Measurements from ENCODE around the gene SPOCK1.

The SPOCK1 gene

GRCh38 chr5:137194300-137194699 lies 304.8 kb downstream of the SPOCK1 start:
- TF ChIP-seq SIN3A (IDR thresholded peaks at IDR 0.05; ENCODE audit: borderline replicate concordance, insufficient read depth, low read length) (no peak), TAF1 (IDR thresholded peaks at IDR 0.05; ENCODE audit: borderline replicate concordance, insufficient read depth, low read length) (no peak), POLR2AphosphoS5 (IDR thresholded peaks at IDR 0.05; ENCODE audit: low read depth, low read length) (no peak), FOXP2 (optimal IDR thresholded peaks at IDR 0.05; ENCODE audit: borderline replicate concordance, extremely low read depth, extremely low read length, insufficient read depth) (no peak)
- TF ChIP-seq, protein P1, sequence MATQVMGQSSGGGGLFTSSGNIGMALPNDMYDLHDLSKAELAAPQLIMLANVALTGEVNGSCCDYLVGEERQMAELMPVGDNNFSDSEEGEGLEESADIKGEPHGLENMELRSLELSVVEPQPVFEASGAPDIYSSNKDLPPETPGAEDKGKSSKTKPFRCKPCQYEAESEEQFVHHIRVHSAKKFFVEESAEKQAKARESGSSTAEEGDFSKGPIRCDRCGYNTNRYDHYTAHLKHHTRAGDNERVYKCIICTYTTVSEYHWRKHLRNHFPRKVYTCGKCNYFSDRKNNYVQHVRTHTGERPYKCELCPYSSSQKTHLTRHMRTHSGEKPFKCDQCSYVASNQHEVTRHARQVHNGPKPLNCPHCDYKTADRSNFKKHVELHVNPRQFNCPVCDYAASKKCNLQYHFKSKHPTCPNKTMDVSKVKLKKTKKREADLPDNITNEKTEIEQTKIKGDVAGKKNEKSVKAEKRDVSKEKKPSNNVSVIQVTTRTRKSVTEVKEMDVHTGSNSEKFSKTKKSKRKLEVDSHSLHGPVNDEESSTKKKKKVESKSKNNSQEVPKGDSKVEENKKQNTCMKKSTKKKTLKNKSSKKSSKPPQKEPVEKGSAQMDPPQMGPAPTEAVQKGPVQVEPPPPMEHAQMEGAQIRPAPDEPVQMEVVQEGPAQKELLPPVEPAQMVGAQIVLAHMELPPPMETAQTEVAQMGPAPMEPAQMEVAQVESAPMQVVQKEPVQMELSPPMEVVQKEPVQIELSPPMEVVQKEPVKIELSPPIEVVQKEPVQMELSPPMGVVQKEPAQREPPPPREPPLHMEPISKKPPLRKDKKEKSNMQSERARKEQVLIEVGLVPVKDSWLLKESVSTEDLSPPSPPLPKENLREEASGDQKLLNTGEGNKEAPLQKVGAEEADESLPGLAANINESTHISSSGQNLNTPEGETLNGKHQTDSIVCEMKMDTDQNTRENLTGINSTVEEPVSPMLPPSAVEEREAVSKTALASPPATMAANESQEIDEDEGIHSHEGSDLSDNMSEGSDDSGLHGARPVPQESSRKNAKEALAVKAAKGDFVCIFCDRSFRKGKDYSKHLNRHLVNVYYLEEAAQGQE (IDR thresholded peaks at IDR 0.05; ENCODE audit: insufficient read depth in 1 of 2, low read depth in 2 of 2, low read length in 2 of 2) = no peak

- TF ChIP-seq, protein P1 (IDR thresholded peaks at IDR 0.05; ENCODE audit: insufficient read depth in 1 of 2, low read depth in 2 of 2, low read length in 2 of 2) = no peak
- TF ChIP-seq FOXP2 (optimal IDR thresholded peaks at IDR 0.05; ENCODE audit: borderline replicate concordance, extremely low read depth, extremely low read length, insufficient read depth) (no peak), POLR2AphosphoS5 (IDR thresholded peaks at IDR 0.05; ENCODE audit: low read depth, low read length) (no peak), SIN3A (IDR thresholded peaks at IDR 0.05; ENCODE audit: borderline replicate concordance, insufficient read depth, low read length) (no peak), TAF1 (IDR thresholded peaks at IDR 0.05; ENCODE audit: borderline replicate concordance, insufficient read depth, low read length) (no peak)
Measured at GRCh38 chr5:137192293-137192743, 306.8 kb downstream of the SPOCK1 start.

DNA sequence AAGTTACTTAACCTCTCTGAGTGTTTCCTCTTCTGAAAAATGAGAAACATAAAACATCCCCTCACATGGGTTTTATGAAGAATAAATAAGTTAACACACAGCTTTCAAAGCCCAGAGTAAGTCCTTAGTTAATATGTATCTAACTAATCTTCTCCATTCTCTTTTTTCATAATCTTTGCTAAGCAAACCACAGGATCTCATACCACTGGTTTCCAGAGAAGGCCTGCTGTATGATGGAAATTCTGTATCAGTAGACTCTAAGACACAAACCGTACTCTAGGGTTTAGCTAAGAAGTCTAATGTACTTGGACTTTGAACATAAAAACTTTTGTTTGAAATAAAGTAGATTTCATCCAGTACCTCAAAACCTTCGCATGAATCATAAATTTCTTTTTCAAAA lies 307.9 kb downstream of the SPOCK1 start:
- no peak for TF ChIP-seq FOXP2 (optimal IDR thresholded peaks at IDR 0.05; ENCODE audit: borderline replicate concordance, extremely low read depth, extremely low read length, insufficient read depth)

DNA sequence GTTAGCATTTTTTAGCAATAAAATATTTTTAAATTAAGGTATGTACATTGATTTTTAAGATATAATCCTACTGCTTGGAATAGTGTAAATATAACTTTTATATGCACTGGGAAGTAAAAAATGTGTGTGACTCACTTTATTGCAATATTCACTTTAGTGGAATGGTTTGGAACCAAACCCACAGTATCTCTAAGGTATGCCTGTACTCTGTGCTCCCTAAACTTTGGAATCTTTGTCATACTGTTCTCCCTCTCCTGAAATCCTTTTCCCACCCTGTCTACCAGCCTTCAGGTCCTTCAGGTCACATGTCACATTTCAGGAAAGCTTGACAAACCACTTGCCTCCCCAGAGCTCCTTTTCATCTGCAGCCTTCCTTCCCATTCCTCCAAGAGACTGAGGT lies 308.7 kb downstream of the SPOCK1 start:
- TF ChIP-seq FOXP2 (optimal IDR thresholded peaks at IDR 0.05; ENCODE audit: borderline replicate concordance, extremely low read depth, extremely low read length, insufficient read depth) (no peak), TAF1 (IDR thresholded peaks at IDR 0.05; ENCODE audit: borderline replicate concordance, insufficient read depth, low read length) (no peak), POLR2AphosphoS5 (IDR thresholded peaks at IDR 0.05; ENCODE audit: low read depth, low read length) (no peak), SIN3A (IDR thresholded peaks at IDR 0.05; ENCODE audit: borderline replicate concordance, insufficient read depth, low read length) (no peak)
- TF ChIP-seq, protein P1 (IDR thresholded peaks at IDR 0.05; ENCODE audit: insufficient read depth in 1 of 2, low read depth in 2 of 2, low read length in 2 of 2) = no peak

GRCh38 chr5:137190031-137190430 lies 309.1 kb downstream of the SPOCK1 start:
- TF ChIP-seq SIN3A (IDR thresholded peaks at IDR 0.05; ENCODE audit: borderline replicate concordance, insufficient read depth, low read length) (no peak), POLR2AphosphoS5 (IDR thresholded peaks at IDR 0.05; ENCODE audit: low read depth, low read length) (no peak), TAF1 (IDR thresholded peaks at IDR 0.05; ENCODE audit: borderline replicate concordance, insufficient read depth, low read length) (no peak), FOXP2 (optimal IDR thresholded peaks at IDR 0.05; ENCODE audit: borderline replicate concordance, extremely low read depth, extremely low read length, insufficient read depth) (no peak)
- TF ChIP-seq, protein P1 (IDR thresholded peaks at IDR 0.05; ENCODE audit: insufficient read depth in 1 of 2, low read depth in 2 of 2, low read length in 2 of 2) = no peak
